HG03520 (cell line): ENCODE measurements around the gene SPDEF.

Experiments
- ATAC-seq: cut with Tn5 transposase; IDR thresholded peaks from one replicate; pipeline ENCODE4 v1.9.1; 2021; ENCODE audit warnings: mild to moderate bottlenecking, moderate library complexity; ENCODE audit not compliant: unreplicated experiment

SPDEF gene

GRCh38 chr6:34490390-34491090, 65.6 kb downstream of the SPDEF start:
- no peak for ATAC-seq

GRCh38 chr6:34489207-34489805, 66.8 kb downstream of the SPDEF start:
- ATAC-seq: no peak
